HG03575 (cell line): ENCODE measurements around the gene KCTD16.

Source experiments
- ATAC-seq: cut with Tn5 transposase; IDR thresholded peaks from one replicate; pipeline ENCODE4 v1.9.1; 2021; ENCODE audit not compliant: unreplicated experiment, insufficient number of reproducible peaks, low FRiP score; ENCODE audit errors: extremely low read depth

Gene KCTD16

DNA sequence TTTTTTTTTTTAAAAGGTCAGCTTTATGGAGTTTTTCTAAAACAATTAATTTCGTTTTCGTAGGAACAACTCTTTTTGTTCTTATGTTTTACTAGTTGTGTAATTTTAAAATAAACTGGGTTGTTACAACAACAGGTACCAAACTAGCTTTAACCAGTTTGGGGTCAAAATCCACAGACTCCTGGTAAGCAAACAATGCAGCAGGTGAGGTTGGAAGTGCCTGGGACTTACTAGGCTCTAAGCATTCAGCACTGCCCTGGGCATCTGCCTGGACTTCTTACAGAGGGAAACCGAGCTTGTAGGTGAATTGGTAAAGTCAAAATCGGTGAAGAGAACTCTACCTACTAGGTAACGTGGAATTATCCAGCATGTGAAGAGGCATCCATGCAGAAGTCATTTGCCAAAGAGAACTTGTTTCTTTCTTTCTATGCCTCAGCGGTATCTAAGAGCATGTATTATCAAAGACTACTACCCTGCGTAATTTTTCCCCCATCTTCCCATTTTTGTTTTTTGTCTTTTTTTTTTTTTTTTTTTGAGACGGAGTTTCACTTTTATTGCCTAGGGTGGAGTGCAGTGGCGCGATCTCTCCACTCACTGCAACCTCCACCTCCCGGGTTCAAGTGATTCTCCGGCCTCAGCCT lies 145.4 kb downstream of the KCTD16 start:
- ATAC-seq, result no peak

DNA sequence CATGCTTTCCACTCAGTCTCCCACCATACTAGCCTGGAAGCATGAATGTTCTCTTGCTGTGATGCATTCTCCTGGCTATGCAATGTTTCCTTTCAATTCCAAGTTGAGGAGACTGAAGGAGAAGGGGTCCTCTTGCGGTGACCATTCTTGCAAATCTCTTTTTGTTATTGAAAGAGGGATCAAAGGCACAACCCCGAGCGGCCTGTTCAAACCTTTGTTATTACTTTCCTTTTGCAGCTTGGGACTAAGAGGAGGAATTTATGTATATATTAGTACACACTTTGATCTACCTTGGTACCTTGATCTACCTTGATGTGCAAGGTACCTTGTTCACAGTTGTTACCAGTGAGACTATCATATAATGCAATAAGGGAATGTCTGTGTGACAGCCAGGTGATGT lies 147.3 kb downstream of the KCTD16 start:
- no peak for ATAC-seq

DNA sequence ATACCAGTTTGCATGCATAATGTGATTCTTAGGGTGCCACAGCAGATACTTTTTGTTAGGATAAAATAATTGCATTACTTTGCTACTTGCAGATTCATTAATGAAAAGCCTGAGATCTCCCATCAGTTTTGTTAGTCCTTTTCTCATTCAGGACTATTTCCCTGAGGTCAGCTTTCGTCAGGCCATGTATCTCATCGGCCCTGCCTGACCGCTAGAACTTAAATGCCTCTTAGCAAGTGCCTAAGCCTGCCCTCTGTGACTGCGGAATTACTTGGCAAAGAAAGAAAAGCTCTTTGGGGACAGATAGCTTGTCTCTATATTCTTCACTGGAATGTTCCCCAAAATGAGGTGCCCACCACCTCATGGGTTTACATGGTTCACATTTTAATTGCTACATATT lies 147.8 kb downstream of the KCTD16 start:
- ATAC-seq, result no peak

DNA sequence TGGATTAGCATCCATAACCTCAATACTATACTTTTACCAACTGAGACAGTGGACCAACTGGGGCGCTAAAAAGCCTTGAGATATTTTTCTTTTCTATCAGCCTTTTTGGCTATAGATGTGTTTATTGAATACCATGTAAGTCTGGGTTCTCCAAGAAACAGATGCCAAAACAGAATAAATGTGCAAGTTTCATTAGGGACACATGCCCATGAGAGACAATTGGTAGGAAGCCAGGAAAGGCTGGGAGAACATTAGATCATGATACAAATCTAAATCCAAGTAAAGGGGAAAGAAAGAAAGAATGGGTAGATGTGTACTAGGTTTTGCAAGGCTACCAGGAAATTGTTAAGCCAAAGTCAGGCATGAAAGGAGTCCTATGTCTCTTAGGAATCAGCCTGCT lies 152.5 kb downstream of the KCTD16 start:
- no peak for ATAC-seq

DNA sequence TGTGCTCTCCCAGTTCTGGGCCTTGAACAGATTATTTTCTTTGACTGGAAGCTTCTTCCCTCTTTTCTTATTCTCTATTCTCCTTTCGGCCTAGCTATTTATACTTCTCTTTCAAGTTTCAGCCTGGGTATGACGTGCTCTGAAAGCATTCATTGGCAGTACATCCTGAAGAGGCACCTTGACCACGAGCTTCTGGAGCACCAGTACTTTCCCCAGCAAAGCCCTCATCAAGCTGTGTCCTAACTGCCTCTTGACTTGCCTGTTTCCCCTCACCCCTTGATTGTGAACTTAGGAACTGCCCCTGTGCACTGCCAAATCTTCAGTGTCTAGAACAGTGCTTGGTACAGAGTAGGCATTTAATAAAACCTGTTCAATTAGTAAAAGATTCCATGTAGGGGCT lies 154.9 kb downstream of the KCTD16 start:
- ATAC-seq, result no peak

DNA sequence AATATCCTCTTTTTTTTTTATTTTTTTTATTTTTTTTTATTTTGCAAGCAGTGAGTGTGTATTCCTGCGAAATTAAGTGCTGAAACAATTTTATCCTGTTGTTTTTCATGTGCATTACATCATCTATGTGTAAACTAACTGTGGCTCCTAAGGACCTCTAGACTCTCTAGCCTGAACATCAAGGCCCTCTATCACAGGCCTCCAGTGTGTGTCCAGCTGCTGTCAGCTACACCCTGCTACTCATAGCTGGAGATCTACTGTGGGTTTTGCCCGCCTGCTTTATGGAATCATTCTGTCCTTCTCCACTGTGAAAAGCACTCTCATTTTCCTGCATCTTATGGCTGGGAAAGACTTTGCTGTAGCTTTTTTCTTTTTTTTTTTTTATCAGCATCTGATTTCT lies 157.8 kb downstream of the KCTD16 start:
- ATAC-seq, result no peak

DNA sequence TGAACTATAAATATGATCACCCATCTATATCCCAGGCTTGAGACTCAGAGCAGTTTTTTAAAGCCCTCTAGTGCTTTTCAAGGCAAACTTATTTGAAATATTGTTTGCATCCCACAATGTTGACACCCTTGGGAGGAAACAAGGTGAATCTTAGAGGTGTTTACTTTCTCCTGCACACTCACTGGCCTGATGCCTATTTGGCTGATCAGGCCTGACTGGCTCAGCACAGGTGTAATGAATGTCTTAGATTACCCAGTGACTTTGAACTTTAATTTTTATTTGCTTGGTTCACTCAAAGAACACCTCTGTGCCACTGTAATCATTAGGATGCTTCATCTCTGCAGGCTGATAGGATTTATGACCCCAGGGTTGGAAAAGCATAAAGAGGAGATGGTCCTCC lies 158.3 kb downstream of the KCTD16 start:
- ATAC-seq, result no peak

DNA sequence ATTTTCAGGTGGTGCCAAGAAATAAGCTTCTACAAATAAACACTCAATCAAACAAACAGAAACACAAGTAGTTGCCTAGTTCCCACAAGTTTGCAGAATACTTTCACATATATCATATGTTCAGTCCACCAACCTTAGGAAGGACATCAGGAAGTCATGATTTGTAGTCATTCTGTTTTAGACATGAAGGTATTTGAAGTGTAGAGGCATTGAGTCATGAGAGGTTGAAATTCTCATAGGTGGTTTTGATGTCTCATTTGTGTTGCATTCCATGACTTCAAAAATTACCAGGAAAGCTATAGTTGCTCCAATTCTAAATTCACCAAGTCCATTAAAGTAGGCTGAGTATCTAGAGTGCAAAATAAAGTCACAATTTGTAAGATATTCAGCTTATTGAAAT lies 159.0 kb downstream of the KCTD16 start:
- no peak for ATAC-seq

DNA sequence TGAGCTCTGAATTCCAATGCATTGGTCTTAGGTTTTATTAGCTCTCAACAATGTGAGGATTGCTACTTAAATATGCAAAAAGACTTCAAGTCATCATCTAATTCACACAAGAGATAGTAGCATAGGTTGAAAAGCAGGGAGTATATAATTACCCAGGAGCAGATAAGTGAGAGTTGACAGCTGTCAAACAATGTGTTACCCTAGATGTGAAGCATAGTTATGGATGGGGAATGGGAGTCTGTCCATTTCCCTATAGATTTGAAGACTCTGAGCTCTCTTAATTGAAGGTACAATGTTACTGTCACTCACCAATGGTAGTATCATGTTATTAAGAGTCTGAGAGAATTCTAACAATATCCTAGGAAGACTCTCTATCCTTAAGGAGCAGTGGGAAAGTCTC lies 160.7 kb downstream of the KCTD16 start:
- ATAC-seq, result no peak

DNA sequence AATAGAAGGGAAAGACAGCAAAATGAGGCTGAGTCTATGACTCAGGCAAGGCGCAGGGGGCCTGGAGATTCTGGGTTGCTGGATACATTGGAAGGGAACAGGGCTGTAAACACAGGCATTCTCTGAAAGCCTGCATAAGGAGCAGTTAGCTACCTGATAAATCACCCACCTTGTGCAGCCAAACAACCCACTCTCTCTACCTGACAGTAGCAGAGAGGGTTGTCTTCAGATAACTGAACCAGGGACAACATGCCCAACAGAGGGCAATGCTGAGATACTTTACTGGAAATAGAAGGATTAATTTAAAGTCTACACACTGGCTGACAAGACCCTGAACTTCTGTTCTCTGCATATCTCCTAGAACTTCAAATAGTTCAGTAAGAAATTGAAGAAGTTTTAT lies 161.6 kb downstream of the KCTD16 start:
- no peak for ATAC-seq

DNA sequence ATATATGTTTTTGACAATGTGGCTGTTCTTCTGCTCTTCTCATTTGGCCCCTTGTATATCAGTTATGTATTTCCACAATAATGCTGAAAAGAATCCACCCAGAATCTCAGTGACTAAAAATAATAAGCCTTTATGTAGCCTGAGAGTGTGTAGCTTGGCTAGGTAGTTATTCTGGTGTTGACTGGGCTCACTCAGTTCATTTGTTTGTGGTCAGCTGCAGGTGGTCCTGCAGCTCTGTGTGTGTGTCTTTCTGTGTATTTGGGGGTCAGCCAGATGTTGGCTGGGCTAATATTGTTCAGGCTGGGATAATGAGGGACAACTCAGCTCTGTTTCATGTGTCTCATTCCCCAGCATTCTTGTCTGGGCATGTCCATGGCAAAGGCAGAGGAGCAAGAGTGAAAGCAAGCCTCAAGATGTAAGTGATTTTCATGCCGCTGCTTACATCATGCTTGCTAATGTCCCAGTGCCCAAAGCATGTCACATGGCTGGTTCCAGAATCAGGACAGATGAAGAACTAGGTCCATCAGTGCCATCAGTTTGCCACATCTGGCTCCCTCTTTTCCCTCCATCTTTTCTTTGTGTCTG lies 162.8 kb downstream of the KCTD16 start:
- no peak for ATAC-seq

DNA sequence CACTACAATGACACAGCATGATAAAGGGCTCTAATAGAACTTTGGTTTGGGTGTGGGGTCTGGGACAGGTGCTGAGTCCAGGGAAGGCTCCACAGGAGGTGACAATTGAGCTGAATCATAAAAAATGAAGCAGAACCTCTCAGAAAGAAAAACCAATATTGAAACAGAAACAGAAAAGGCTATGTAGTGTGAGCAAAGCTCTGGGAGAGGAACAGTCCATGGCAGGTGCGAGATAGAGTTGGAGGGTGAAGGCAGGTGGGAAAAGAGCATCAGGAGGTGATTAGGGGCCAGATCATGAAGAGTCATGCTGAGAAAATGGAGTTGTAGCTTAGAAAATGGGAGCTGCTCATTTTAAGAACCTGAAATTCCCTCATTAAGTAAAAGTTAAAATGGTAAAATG lies 164.9 kb downstream of the KCTD16 start:
- no peak for ATAC-seq

DNA sequence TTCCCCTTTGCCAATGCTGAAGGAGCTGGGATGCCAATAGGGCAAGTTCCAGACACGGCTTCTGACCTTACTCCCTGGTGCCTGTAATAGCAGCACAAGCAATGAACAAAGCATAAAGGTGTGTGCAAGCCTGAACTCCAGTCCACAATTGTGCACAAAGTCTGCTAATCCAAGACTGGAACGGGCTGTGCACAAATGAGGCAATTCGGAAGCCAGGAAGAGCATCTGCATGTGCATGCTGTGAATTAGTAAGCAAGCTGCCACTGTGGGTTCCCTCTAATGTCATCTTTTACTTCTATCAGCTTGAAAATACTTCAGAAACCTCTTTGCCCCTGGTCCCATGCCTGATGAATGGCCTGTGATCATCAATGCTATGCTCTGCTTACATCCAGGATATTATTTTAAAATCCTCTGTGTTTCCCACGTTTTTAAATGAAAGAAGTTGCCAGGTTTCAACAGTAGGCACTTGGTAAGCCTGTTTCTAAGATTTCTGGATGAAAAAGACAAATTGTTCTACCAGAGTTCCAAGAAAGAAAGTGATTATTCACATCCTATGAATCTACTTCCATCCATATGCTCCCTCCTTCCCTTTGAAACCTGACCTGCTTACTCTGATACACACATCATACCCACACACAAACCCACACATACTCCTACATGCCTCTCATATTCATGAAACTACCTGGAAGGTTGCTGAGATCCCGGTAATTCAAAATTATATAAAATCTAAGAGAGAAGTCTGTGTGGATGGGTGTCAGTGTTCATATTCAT lies 165.7 kb downstream of the KCTD16 start:
- no peak for ATAC-seq

DNA sequence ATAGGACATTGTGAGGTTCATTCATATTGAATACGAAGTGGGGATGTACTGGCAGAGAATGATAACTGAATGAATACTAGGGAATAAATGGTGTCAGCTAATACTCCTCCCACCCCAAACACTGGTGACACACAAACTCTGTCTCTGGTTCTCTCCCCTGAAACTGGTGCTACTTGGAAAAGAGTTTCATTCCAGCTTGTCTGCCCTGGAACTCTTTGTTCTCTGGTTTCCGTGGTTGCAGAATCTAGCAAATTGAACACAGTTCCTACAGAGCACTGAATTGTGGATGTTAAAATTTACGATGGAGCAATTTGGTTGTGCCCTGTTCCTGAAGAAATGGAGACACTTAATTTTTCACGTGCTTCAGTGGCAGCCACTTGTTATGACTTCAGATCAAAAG lies 181.7 kb downstream of the KCTD16 start:
- no peak for ATAC-seq

DNA sequence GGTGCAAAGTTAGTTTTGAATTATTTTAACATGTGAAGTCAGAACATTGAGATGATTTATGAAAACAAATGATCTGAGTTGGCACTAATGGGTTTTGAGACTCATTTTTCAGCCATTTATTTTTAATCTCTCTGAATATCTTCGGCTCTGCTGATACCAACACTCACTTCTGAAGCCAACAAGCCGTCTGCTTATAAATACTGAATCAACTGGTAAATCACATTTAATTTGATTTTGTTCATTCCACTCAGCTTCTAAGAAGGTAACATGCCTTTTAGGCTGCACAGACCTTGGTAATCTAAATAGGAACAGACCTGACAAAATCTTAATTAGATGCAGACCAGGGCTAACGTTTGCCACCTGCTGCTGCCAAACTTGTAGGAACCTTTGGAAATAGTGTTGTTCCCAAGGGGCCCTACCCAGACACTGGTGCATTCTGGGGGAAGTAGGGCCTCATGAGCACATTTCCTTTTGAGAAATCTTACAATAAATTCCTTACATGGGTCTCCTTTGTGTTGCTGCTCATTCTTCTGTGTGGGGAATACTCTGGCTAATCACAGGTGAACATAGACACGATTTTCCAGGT lies 182.2 kb downstream of the KCTD16 start:
- ATAC-seq, result no peak

DNA sequence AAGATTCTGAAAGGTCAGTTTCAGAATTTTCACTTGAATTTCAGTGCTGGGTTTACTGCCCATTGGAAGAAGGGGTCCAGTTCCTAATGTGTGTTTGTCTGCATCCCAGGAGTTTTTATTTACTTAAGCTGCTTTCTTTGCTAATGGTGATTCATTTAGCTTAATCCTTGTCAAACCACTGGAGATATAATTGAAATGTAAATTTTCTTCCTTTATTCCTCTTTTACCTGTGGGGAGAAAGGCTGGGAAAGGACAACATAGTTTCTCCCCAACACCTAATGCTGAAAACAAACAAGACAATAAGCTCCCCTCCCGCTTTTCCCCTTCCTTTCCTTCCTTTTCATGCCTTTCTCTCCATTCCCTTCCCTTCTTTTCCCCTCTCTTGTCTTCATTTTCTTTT lies 185.8 kb downstream of the KCTD16 start:
- no peak for ATAC-seq

DNA sequence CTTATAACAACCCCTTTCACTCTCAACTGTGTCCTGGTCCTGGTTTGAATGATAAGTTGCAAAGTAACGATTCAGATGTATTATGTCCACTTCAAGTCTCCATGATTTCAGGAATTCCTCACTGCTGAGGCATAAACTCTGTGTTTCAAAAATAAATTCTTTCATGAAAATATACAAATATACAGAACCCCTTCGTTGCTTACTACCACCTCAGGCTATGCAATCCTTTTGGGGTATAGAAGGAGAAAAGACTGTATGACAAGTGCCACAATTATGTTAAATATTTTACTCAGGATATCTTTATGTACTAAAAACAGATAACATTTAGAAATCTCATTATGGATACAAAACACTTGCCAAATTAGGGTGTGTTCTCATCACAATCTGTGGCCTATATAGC lies 190.7 kb downstream of the KCTD16 start:
- ATAC-seq, result no peak

DNA sequence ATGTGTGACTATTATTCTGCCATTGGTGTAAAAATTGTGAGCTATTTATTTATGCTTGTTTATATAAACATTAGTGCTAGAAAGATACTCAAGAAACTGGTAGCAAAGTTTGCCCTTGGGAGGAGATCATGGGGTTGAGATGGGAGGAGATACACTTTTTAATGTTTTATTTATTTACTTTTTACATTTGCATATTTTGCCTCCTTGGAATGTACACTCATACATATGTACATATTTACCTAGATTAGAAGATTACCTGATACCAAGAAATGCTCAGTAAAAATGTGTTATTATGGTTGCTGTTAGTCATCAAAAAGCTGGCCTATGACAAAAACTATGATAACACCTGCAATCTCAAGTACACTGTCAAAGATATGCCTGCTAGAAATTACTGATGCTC lies 195.2 kb downstream of the KCTD16 start:
- no peak for ATAC-seq

DNA sequence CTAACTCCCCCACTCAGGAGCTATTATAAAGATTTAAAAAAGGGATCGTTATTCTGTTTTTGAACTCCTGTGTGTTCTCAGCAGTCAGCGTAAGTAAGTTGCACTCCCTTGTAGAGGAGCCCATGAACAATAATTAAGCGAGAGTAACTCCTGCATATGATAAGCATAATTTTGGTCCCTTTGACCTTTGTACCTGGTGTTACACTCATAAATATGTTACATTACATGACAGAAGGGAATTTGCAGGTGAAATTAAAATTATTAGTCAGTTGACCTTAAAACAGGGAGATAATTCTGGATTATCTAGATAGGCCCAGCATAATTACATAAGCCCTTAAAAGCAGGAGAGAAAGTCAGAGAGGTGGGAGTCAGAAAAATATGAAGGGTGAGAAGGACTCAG lies 197.3 kb downstream of the KCTD16 start:
- no peak for ATAC-seq

DNA sequence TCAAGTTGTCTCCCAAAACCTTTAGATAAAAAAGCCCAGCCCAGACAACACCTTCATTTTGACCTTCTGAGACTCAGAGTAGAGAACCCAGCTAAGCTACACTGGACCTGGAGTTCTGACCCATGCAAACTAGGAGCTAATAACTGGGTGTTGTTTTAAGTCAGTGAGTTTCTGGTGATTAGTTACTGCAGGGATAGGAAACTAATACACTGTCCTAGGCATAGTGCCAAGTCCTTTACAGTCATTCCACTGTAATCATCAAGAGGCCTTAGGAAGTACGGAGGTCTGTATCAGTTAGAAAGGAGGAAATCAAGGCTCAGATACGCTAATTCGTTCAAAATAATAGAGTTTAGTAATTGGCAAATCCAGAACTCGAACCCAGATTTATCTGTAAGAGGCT lies 197.9 kb downstream of the KCTD16 start:
- ATAC-seq, result no peak
